ENCODE data around the gene UQCC2.

The UQCC2 gene

GRCh38 chr6:33688006-33688405, 23.5 kb downstream of the UQCC2 start:
- DNase-seq, result no peak

DNA sequence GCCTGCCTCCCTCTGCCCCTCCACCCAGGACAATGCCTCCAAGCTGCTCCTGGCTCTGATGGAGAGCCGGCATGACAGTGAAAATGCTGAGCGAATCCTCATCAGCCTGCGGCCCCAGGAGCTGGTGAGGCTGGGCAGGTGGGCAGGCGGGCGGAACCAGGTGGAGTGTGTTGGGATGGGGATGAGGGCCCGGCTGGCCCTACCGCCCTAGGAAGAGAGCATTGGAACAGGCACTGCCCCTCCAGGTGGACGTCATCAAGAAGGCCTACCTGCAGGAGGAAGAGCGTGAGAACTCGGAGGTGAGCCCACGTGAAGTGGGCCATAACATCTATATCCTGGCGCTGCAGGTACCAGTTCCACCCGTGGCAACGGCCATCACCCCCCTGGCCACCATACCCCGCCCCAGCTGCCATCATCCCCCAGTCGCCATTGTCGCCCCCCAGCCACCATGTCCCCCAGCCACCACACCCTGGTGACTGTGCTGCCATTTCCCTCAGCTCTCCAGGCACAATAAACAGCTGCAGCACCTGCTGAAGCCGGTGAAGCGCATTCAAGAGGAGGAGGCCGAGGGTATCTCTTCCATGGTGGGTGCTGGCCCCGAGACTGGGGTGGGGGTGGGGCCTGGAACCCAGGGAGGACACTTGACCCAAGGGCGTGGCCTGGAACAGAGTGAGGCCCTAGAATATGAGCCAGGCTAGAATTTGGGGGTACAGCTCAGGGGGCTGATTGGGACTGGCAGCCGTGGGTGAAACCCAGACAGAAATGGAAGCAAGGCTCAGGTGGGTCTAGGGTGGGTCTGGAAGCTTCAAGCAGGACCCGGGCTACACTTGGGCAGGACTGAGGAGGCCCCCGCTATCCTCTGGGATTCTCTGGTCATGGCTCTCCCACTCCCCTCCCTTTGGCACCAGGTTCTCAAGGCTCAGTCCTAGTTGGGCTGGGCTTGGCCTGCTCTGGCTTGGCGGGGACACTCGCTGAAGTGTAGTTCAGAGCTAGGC, 24.2 kb downstream of the UQCC2 start:
- DNase-seq, result no peak

DNA sequence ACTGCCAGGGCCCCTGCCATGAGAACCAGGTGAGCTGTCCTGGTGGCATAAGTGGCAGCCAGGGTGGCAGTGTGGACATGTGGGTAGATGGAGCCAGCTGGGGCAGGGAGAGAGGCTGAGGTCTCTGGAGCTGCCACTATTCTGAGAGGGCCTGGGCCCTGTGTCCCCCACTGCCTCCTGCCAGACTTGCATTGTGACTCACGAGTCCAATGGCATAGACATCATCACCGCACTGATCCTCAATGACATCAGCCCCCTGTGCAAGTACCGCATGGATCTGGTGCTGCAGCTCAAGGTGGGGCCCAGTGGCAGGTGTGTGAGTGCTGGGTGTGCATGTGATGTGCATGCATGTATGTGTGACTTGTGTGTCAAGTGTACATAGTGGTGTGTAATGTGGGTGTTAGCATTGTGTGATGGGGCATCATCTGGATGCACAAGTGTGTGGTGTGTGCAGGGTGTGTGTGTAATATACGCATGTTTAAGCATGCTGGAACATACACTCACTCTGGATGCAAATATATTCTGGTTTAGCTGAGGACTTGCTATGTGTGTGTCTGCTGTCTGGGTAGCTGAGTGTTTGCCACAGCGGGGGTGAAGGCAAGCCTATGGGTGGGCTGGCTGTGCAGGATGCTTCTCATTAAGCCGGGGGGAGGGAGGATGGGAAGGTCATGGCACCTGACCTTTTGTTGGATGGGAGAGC, 25.1 kb downstream of the UQCC2 start:
- no peak for DNase-seq

- no peak for DNase-seq
These were observed 25.9 kb downstream of the UQCC2 start for GRCh38 chr6:33685411-33686224.

DNA sequence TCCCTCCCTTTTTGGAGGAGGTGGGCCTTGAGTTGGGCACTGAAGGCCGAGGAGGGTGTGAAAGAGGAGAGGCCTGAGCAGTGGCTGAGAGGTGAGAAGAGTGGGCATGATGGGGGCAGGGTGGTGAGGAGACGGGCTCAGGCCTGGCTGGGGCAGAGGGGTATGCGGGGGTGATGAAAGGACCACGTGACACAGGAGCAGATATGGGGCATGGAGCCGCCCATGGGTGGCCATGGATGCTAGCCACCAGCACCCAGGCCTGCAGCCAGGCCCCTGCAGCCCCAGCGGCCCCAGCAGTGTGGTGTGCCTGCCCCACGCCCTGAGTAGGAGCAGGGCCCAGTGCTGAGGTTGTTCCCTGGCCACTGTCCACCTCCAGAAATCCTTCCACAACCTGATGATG, 26.5 kb downstream of the UQCC2 start:
- no peak for DNase-seq

- DNase-seq, result no peak
These were observed 27.0 kb downstream of the UQCC2 start for GRCh38 chr6:33684428-33684896.

GRCh38 chr6:33683576-33684427, 27.7 kb downstream of the UQCC2 start:
- DNase-seq, result no peak

DNA sequence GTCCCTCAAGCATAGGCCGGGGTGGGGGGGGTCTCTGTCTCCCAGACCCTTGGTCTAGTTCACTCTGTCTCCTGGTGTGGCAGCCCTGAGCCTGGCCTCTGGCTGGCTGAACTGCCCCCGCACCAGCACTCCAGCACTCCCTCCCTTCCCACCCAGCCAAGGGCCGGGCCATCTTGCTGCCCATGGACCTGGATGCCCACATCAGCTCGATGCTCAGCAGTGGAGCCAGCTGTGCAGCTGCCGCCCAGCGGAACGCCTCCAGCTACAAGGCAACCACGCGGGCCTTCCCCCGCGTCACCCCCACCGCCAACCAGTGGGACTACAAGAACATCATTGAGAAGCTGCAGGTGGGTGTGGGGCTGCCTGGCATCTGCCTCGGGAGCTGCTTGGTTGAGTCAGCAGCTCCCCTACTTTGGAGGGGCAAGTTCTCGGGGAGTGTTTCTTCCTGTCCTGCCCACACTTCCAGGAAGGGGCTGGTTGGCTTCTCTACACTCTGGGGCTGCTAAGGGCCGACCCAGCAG, 28.4 kb downstream of the UQCC2 start:
- no peak for DNase-seq

GRCh38 chr6:33682341-33682740, 29.2 kb downstream of the UQCC2 start:
- no peak for DNase-seq

DNA sequence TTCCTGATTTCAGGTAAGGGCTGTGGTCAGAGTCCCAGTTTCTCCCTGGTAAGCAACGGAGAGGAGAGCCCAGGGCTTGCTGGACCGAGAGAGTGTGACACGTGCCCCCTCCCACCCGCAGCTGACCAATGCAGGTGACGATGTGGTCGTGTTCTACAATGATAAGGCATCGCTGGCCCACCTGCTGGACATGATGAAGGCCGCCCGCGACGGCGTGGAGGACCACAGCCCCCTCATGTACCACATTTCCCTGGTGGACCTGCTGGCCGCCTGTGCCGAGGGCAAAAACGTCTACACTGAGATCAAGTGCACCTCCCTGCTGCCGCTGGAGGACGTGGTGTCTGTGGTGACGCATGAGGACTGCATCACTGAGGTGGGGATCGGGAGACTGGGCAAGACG, 31.7 kb downstream of the UQCC2 start:
- DNase-seq, result no peak

DNA sequence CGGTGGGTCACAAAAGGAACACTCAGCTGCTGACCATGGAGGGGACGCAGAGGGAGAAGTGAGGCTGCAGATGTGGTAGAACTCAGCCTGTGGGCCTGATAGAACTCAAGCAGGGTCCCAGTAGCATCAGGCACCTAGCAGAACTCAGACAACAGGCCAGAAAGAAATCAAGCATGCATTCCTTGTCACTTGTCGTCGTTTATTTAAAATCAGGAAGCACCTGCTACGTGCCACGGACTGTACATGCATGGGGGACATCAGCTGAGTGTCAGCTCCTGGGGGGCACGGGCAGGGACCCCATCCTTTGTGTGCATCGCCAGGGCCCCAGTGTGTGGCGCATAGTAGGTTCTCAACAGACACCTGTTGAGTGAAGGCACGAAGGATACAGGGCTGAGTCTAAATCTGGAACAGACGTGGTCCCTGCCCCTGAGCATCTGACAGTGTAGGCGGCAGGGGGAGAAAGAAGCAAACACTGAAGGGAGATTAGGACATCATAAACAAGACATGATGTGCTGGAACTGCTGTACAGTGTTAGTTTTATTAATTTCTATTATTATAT, 32.5 kb downstream of the UQCC2 start:
- no peak for DNase-seq

DNA sequence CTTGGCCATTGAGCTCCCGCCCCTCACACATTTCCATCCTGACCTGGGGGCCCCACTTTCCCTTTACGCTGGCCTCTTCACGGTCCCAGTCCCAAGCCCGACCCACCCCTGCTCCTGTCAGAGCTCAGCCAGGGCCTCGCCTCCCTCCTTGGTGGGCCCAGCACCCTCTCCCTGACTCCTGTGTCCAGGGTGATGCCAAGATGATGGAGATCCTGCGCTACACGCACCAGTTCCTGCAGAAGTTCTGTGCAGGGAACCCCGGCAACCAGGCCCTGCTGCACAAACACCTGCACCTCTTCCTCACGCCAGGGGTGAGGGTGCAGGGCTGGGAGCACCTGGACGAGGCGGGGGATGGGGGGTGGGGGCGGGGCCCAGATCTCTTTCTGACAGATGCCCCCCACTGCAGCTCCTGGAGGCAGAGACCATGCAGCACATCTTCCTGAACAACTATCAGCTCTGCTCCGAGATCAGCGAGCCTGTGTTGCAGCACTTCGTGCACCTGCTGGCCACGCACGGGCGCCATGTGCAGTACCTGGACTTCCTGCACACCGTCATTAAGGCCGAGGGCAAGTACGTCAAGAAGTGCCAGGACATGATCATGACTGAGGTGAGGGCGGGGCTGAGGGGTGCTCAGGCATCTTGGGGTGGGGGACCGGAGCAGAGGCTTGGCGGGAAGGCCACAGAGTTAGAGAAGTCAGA, 33.1 kb downstream of the UQCC2 start:
- DNase-seq, result no peak

DNA sequence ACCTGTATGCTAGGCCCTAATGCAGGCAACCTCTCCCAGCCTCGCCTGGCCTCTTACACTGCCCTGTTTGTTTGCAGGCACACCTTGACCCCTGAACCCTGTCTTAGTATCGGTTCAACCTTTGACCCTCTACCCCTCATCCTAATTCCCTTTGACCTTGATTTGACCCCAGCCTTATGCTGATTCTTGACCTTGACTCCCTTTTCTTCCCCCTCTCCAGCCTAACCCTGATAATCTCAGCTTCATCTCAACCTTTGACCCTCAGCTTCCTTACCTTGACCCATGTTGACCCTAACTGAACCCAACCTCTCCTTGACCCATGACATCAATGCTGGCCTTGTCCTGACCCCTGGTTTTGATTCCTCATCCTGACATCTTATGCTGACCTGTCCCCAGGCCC, 33.8 kb downstream of the UQCC2 start:
- DNase-seq, result no peak

DNA sequence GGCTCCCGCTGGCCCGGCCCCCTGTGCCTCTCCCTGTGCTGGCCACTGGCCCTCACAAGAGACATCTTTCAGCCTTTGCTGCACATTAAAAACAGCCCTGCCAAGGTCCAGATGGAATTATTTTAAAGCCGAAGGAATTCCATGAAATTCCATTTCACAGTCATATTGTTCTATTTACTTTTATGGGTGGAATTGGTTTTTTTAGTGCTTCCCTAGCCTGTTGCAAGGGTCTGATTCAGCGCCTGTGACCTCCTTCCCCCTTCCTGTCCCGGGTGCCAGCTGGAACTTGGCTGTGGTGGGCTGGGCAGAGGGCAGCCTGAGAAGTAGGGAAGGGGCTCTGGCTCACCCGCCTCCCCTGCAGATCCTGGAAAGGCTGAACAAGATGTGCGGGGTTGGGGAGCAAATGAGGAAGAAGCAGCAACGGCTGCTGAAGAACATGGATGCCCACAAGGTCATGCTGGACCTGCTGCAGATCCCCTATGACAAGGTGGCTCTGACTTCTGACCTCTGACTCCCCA, 34.3 kb downstream of the UQCC2 start:
- no peak for DNase-seq

- DNase-seq, result no peak
These were observed 34.9 kb downstream of the UQCC2 start for GRCh38 chr6:33676416-33677142.

GRCh38 chr6:33675968-33676367, 35.5 kb downstream of the UQCC2 start:
- DNase-seq, result no peak

- DNase-seq, result peak; percentile 25
These were observed 37.6 kb downstream of the UQCC2 start for GRCh38 chr6:33673851-33674250.

DNA sequence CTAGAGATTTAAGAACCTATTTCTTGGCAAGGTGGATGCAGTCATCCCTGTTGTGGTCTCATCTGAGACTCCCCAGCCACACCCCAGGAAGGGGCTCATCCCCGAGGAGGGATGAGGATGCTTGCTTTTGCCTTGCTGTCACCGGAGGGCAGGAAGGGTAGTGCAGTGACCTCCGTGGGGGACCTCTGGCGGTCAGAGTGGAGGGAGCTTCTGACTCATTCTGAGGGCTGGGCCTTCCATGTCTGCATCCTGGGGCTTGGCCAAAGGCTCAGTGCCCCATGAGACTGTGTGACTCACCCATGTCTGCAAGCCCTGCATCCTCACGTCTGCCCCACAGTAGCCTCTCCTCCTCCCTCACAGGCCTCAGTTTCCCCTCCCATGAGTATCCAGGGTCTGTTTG, 38.7 kb downstream of the UQCC2 start:
- no peak for DNase-seq

GRCh38 chr6:33671744-33672072, 39.8 kb downstream of the UQCC2 start:
- no peak for DNase-seq
